ENCODE measurements around the gene HOXD9. TPM values are rescaled to one million over a fixed set of nuclear protein-coding genes. Genes with fewer than 3 reads are reported as not detected.

Gene HOXD9
- total RNA-seq, 1 donor from 2014 or later = not detected

- H3K4me3 Mint-ChIP-seq = no peak overlapping the region
- no peaks in the 10 kb centered on the region for H3K4me1 ChIP-seq
- no peak overlapping the region for H3K4me2 ChIP-seq
- no peaks in the 10 kb centered on the region for H3F3A ChIP-seq (ENCODE audit: low read depth)
- DNase-seq (ENCODE audit: low spot score) = no peak
- peaks cover 10% of the 10 kb centered on the region for H3K4me1 Mint-ChIP-seq
- H4K20me1 ChIP-seq (ENCODE audit: low read depth) = peaks cover 93% of the 10 kb centered on the region
- H3K4me3 ChIP-seq = no peak overlapping the region
- peaks cover 100% of the 10 kb centered on the region for H3K27me3 ChIP-seq
- H3K9me3 ChIP-seq (ENCODE audit: low read depth) = no peaks in the 10 kb centered on the region
- H3K27ac ChIP-seq = no peak overlapping the region
- H3K9ac ChIP-seq = no peak overlapping the region
- H2AFZ ChIP-seq (replicated peaks) = no peak overlapping the region
- H3K9me3 Mint-ChIP-seq = peaks cover 6% of the 10 kb centered on the region
- H3K36me3 ChIP-seq = no peaks in the 10 kb centered on the region
- peaks cover 88% of the 10 kb centered on the region for H3K27me3 Mint-ChIP-seq (ENCODE audit: insufficient read depth, low read depth)
- no peak for TF ChIP-seq EZH2 (IDR thresholded peaks at IDR 0.05)
- no peak for TF ChIP-seq CTCF (IDR thresholded peaks at IDR 0.05)
- no peak for TF ChIP-seq EZH2phosphoT487 (IDR thresholded peaks at IDR 0.05)
- no peaks in the 10 kb centered on the region for H3K79me2 ChIP-seq (ENCODE audit: low read depth)
- no peaks in the 10 kb centered on the region for H3K36me3 Mint-ChIP-seq
- no peak overlapping the region for H3K27ac Mint-ChIP-seq
Observed at GRCh38 chr2:176095421-176095820, 27.1 kb upstream of the HOXD9 start.

- Histone ChIP-seq H3K36me3 (no peaks in the 10 kb centered on the region), H4K20me1 (ENCODE audit: low read depth) (peaks cover 93% of the 10 kb centered on the region), H3K9me3 (ENCODE audit: low read depth) (no peaks in the 10 kb centered on the region), H2AFZ (replicated peaks) (no peak overlapping the region), H3K4me3 (no peak overlapping the region), H3K27me3 (peaks cover 100% of the 10 kb centered on the region), H3K27ac (no peak overlapping the region), H3K4me2 (no peak overlapping the region), H3K9ac (no peak overlapping the region), H3K79me2 (ENCODE audit: low read depth) (no peaks in the 10 kb centered on the region), H3F3A (ENCODE audit: low read depth) (no peaks in the 10 kb centered on the region), H3K4me1 (no peaks in the 10 kb centered on the region)
- Mint-ChIP-seq H3K4me1 (peaks cover 10% of the 10 kb centered on the region), H3K4me3 (peak overlapping the region; percentile 57), H3K27ac (no peak overlapping the region), H3K9me3 (peaks cover 2% of the 10 kb centered on the region), H3K36me3 (no peaks in the 10 kb centered on the region), H3K27me3 (ENCODE audit: insufficient read depth, low read depth) (peaks cover 90% of the 10 kb centered on the region)
- DNase-seq (ENCODE audit: low spot score) = no peak
- TF ChIP-seq CTCF (IDR thresholded peaks at IDR 0.05) (no peak), EZH2 (IDR thresholded peaks at IDR 0.05) (peak; percentile 61)
Observed at GRCh38 chr2:176096243-176096985, 26.1 kb upstream of the HOXD9 start.

- Mint-ChIP-seq H3K4me1 (peaks cover 4% of the 10 kb centered on the region), H3K9me3 (peaks cover 3% of the 10 kb centered on the region), H3K36me3 (no peaks in the 10 kb centered on the region), H3K27ac (no peak overlapping the region), H3K4me3 (peak overlapping the region; percentile 57), H3K27me3 (ENCODE audit: insufficient read depth, low read depth) (peaks cover 90% of the 10 kb centered on the region)
- no peak overlapping the region for H3K4me2 ChIP-seq
- H3K27me3 ChIP-seq = peaks cover 100% of the 10 kb centered on the region
- no peaks in the 10 kb centered on the region for H3K4me1 ChIP-seq
- H3K4me3 ChIP-seq = no peak overlapping the region
- peak; percentile 66 for DNase-seq (ENCODE audit: low spot score)
- peak; percentile 37 for TF ChIP-seq EZH2phosphoT487 (IDR thresholded peaks at IDR 0.05)
- TF ChIP-seq EZH2 (IDR thresholded peaks at IDR 0.05) = peak; percentile 58
- TF ChIP-seq CTCF (IDR thresholded peaks at IDR 0.05) = peak; percentile 64
- no peak overlapping the region for H2AFZ ChIP-seq (replicated peaks)
- H4K20me1 ChIP-seq (ENCODE audit: low read depth) = peaks cover 93% of the 10 kb centered on the region
- no peaks in the 10 kb centered on the region for H3K36me3 ChIP-seq
- no peak overlapping the region for H3K9ac ChIP-seq
- no peaks in the 10 kb centered on the region for H3K79me2 ChIP-seq (ENCODE audit: low read depth)
- H3K27ac ChIP-seq = no peak overlapping the region
- no peaks in the 10 kb centered on the region for H3F3A ChIP-seq (ENCODE audit: low read depth)
- no peaks in the 10 kb centered on the region for H3K9me3 ChIP-seq (ENCODE audit: low read depth)
Observed at GRCh38 chr2:176096986-176097819, 25.3 kb upstream of the HOXD9 start.

Data from neural progenitor cell (in vitro differentiated cells).